Measurements from ENCODE around the gene CDH4. TPM values are rescaled to one million over a fixed set of nuclear protein-coding genes. Genes with fewer than 3 reads are reported as not detected.

Gene CDH4
- total RNA-seq, 1 experiment from 2014 or later = 25.0 TPM

DNA sequence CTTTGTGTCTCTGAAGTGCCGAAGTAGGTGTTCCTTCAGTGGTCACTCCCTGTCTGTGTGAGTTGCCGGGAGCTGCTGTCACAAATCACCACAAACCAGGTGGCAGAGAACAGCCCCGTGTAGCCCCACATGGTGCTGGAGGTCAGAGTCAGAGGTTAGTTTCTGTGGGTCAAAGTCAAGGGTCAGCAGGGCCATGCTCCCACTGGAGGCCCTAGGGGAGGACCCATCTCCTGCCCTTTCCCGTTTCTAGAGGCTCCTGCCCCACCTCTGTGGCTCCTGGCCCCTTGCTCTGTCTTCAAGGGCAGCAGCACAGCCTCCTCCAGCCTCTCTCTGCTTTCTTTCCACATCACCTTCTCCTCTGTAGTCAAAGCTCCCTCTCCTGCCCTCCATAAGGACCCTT, 549.4 kb downstream of the CDH4 start:
- intact Hi-C loops (cut with micrococcal nuclease) = no loop called here
- H3K27ac Mint-ChIP-seq (ENCODE audit: low read depth, unreplicated experiment) = no peak overlapping the region
- H3K36me3 Mint-ChIP-seq (ENCODE audit: insufficient read depth, unreplicated experiment) = no peaks in the 10 kb centered on the region
- no peaks in the 10 kb centered on the region for H3K9me3 Mint-ChIP-seq (ENCODE audit: unreplicated experiment)
- H3K4me1 Mint-ChIP-seq (ENCODE audit: insufficient read depth, unreplicated experiment) = no peaks in the 10 kb centered on the region
- H3K27me3 Mint-ChIP-seq (ENCODE audit: insufficient read depth, unreplicated experiment) = no peaks in the 10 kb centered on the region
- H3K4me3 Mint-ChIP-seq (ENCODE audit: unreplicated experiment) = no peak overlapping the region
- ChIA-PET CTCF (no interaction called here), POLR2A (no interaction called here)
- no TSS peak for BruUV-seq (replicated peaks)
- TF ChIP-seq, protein P1, sequence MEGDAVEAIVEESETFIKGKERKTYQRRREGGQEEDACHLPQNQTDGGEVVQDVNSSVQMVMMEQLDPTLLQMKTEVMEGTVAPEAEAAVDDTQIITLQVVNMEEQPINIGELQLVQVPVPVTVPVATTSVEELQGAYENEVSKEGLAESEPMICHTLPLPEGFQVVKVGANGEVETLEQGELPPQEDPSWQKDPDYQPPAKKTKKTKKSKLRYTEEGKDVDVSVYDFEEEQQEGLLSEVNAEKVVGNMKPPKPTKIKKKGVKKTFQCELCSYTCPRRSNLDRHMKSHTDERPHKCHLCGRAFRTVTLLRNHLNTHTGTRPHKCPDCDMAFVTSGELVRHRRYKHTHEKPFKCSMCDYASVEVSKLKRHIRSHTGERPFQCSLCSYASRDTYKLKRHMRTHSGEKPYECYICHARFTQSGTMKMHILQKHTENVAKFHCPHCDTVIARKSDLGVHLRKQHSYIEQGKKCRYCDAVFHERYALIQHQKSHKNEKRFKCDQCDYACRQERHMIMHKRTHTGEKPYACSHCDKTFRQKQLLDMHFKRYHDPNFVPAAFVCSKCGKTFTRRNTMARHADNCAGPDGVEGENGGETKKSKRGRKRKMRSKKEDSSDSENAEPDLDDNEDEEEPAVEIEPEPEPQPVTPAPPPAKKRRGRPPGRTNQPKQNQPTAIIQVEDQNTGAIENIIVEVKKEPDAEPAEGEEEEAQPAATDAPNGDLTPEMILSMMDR (IDR thresholded peaks at IDR 0.05; ENCODE audit: unreplicated experiment) = no peak
- no peak for DNase-seq (ENCODE audit: unreplicated experiment)

DNA sequence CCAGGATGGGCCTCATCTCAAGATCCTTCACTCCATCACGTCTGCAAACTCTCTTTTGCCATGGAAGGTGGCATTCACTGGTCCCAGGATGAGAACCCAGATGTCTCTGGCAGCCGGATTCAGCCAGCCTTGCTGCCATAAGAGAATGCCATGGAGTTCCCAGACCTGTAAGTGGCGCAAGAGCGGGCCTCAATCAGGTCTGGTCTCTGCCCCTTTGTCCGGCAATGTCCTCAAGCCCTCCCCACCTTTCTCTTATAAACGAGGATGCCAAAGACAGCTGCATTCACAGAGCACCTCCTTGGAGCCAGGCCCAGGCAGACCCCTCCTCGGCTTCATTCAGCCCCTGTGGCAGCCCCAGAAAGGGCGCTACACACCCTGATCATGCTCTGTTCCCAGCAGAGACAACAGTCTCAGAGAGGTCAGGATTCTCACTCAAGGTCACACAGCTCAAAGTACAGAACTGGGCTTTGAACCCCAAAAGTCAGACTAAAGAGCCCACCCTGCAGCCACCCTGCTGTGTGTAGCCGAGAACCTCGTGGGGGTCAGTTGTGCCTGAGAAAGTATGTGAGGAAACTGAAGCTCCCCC, 549.9 kb downstream of the CDH4 start:
- H3K9me3 Mint-ChIP-seq (ENCODE audit: unreplicated experiment) = no peaks in the 10 kb centered on the region
- BruUV-seq (replicated peaks) = no TSS peak
- no peak overlapping the region for H3K4me3 Mint-ChIP-seq (ENCODE audit: unreplicated experiment)
- H3K27me3 Mint-ChIP-seq (ENCODE audit: insufficient read depth, unreplicated experiment) = no peaks in the 10 kb centered on the region
- POLR2A ChIA-PET = no interaction called here
- H3K36me3 Mint-ChIP-seq (ENCODE audit: insufficient read depth, unreplicated experiment) = no peaks in the 10 kb centered on the region
- CTCF ChIA-PET = no interaction called here
- TF ChIP-seq, protein P1 (IDR thresholded peaks at IDR 0.05; ENCODE audit: unreplicated experiment) = no peak
- H3K27ac Mint-ChIP-seq (ENCODE audit: low read depth, unreplicated experiment) = no peak overlapping the region
- DNase-seq (ENCODE audit: unreplicated experiment) = no peak
- intact Hi-C loops (cut with micrococcal nuclease) = no loop called here
- no peaks in the 10 kb centered on the region for H3K4me1 Mint-ChIP-seq (ENCODE audit: insufficient read depth, unreplicated experiment)

DNA sequence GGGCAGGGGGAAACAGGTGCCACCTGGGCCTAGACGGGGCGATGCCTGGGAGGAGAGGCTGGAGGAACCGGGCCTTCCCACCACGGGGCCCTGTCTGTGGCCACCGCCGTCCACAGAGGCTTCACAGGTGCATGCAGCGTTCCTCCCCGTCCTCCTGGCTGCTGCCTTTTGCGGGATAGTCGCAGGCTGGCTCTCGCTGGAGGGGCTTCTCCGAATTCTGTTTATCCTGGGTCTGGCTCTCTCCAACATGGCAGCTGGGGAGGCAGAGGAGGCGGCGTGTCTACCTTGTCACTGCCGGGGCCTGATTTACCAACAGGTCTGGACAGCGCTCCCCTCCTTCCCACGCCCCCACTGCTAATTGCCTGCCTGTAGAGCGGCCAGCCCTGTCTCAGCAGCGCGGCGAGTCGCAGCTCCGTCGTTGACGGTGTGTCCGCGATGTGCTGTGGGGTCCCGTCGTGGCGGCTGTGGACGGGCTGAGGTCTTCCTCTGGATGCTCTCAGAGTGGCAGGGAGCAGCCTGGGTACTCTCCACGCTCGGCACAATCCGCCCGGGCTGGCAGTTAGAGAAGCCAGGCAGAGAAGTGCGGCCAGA, 550.8 kb downstream of the CDH4 start:
- no TSS peak for BruUV-seq (replicated peaks)
- ChIA-PET CTCF (interaction anchor here (0.5 kb wide), 1 partner anchor 8 kb away, joined by 4 read pairs; no protein-coding TSS in a partner anchor), POLR2A (interaction anchor here (0.6 kb wide), 1 partner anchor 260 kb away, joined by 3 read pairs; no protein-coding TSS in a partner anchor)
- Mint-ChIP-seq H3K36me3 (ENCODE audit: insufficient read depth, unreplicated experiment) (no peaks in the 10 kb centered on the region), H3K27ac (ENCODE audit: low read depth, unreplicated experiment) (no peak overlapping the region), H3K4me3 (ENCODE audit: unreplicated experiment) (no peak overlapping the region), H3K9me3 (ENCODE audit: unreplicated experiment) (no peaks in the 10 kb centered on the region), H3K27me3 (ENCODE audit: insufficient read depth, unreplicated experiment) (no peaks in the 10 kb centered on the region), H3K4me1 (ENCODE audit: insufficient read depth, unreplicated experiment) (no peaks in the 10 kb centered on the region)
- DNase-seq (ENCODE audit: unreplicated experiment) = no peak
- intact Hi-C loops (cut with micrococcal nuclease) = no loop called here
- TF ChIP-seq, protein P1 (IDR thresholded peaks at IDR 0.05; ENCODE audit: unreplicated experiment) = no peak

DNA sequence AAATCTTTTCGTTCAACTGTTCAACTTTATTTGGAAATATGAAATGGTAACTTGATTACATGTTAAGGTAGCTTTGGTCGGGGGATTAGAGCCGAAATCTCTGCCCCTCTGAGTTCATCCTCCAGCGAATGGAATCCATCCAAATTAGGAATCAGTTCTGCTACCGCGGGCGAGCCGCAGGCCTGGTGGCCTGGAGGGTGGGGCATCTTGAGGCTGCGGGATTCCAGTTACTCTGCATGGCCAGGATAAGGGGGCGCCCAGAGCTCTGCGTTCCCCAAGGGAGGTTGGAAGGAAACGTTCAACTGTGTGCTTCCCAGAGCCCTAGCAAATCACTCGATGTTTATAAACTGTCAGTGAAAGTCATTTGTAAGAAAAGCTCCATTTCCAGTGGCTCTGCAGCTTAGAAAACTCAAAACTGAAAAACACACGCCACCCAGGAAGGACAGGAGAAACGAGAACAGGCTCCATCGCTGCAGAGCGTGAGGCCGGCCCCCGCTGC, 551.4 kb downstream of the CDH4 start:
- H3K4me3 Mint-ChIP-seq (ENCODE audit: unreplicated experiment) = no peak overlapping the region

More for the DNA sequence above, 551.4 kb downstream of the CDH4 start:
- Mint-ChIP-seq H3K9me3 (ENCODE audit: unreplicated experiment) (no peaks in the 10 kb centered on the region), H3K4me1 (ENCODE audit: insufficient read depth, unreplicated experiment) (no peaks in the 10 kb centered on the region), H3K27me3 (ENCODE audit: insufficient read depth, unreplicated experiment) (no peaks in the 10 kb centered on the region), H3K36me3 (ENCODE audit: insufficient read depth, unreplicated experiment) (no peaks in the 10 kb centered on the region), H3K27ac (ENCODE audit: low read depth, unreplicated experiment) (no peak overlapping the region)
- CTCF ChIA-PET = no interaction called here
- no TSS peak for BruUV-seq (replicated peaks)
- TF ChIP-seq, protein P1 (IDR thresholded peaks at IDR 0.05; ENCODE audit: unreplicated experiment) = no peak
- no peak for DNase-seq (ENCODE audit: unreplicated experiment)
- intact Hi-C loops (cut with micrococcal nuclease) = no loop called here
- POLR2A ChIA-PET = interaction anchor here (0.6 kb wide), 1 partner anchor 259 kb away, joined by 3 read pairs; no protein-coding TSS in a partner anchor

Measured in MCF 10A (cell line).